HG03196 (cell line): ENCODE results near the gene NUP43.
"Not testable (repeated sequence)": the region's sequence is repeated elsewhere in the genome, so short reads cannot be mapped to it uniquely, and the experiment has no call there.

Experiments used
- ATAC-seq: cut with Tn5 transposase; IDR thresholded peaks from one replicate; pipeline ENCODE4 v1.9.1; 2021; ENCODE audit not compliant: unreplicated experiment

The NUP43 gene

DNA sequence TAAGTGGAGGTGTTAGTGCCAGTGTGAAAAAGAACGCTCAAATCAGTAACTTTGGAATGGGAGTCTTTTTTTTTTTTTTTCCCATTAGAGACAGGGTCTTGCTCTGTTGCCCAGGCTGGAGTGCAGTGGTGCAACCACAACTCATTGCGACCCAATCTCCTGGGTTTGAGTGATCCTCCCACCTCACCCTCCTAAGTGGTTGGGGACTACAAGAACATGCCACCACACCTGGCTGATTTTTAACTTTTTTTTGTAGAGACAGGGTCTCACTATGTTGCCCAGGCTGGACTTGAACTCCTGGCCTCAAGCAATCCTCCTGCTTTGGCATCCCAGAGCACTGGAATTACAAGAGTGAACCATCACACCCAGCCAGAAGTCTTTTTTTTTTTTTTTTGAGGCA is 48.2 kb downstream of the NUP43 start:
- no peak for ATAC-seq

- ATAC-seq: no peak
Observed at GRCh38 chr6:149696901-149697300, 49.4 kb downstream of the NUP43 start.

DNA sequence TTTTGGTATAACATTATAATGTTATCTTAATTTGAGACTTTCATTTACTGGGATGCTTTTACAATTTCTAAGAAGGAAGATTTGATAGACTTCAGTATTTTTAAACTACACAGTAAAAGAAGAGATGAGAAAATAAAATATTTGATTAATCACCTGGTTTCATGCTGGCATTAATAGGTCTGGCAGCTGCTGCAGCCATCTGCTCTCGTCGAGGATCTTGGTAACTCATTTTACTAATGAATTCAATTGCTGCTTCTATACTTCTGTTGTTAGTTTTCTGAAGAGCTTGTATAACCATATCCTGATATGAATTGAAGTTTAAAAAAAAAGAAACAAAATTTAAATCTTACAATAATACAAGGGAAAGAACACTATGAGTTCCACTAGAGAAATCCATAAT is 51.4 kb downstream of the NUP43 start:
- no peak for ATAC-seq

- no peak for ATAC-seq
Observed at GRCh38 chr6:149691201-149691600, 55.1 kb downstream of the NUP43 start.

DNA sequence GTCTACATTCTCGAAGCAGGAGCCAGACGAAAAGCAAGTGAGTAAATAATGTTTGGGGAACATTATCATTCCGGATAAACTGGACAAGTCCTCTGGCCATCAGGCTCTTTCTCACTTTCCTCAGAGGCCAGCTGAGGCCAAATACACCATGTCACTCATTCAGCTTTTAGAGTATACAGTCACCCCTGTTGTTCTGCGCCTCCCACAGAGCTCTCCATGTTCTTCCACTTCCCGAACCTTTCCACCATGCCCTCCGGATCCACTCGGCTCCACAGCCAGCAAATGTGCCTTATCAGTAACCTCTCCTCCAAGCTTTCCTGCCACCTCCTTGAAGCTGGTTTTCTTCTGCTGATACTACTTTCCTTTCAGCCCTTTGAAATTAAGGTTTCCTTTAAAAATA is 60.1 kb downstream of the NUP43 start:
- no peak for ATAC-seq

- ATAC-seq: no peak
Observed at GRCh38 chr6:149683256-149683859, 63.0 kb downstream of the NUP43 start.

- not testable (repeated sequence) for ATAC-seq
Observed at GRCh38 chr6:149681845-149682244, 64.5 kb downstream of the NUP43 start.

- no peak for ATAC-seq
Observed at GRCh38 chr6:149681209-149681608, 65.1 kb downstream of the NUP43 start.

DNA sequence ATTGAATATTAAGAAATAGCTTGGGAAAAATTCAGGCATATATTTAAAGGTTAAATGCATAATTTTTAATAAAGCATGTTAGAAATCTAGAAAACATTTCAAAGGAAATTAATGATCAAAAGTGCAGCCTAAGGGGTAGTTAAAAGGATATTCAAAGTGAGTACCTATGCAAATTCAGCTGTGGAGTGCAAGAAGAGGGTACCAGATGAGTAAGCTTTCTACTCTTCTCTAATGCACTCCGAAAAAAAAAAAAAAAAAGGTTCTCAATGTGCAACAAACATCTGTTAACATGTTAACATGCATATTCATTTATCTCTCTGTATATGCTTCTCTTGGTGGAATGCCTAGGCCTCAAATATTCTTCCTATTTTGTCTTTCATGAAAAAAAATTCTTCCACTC is 65.8 kb downstream of the NUP43 start:
- ATAC-seq: no peak
